Nephron progenitor cell (in vitro differentiated cells): ENCODE data around the gene USP22.

Experiments
- DNase-seq: peaks from one replicate; pipeline ENCODE4 v3.0.0; 2021
- H3K27ac Mint-ChIP-seq: 2 replicates; pipeline ENCODE4 v1.8.0; 2021; ENCODE audit warnings: mild to moderate bottlenecking, moderate library complexity, mixed read lengths
- H3K27me3 Mint-ChIP-seq: 2 replicates; pipeline ENCODE4 v1.8.0; 2021; ENCODE audit warnings: mild to moderate bottlenecking, low read depth, mixed read lengths; ENCODE audit not compliant: poor library complexity
- H3K36me3 Mint-ChIP-seq: 2 replicates; pipeline ENCODE4 v1.8.0; 2021; ENCODE audit warnings: low read depth, mixed read lengths
- H3K4me1 Mint-ChIP-seq: 2 replicates; pipeline ENCODE4 v1.8.0; 2021; ENCODE audit warnings: mixed read lengths
- H3K4me3 Mint-ChIP-seq: 2 replicates; pipeline ENCODE4 v1.8.0; 2021; ENCODE audit warnings: mild to moderate bottlenecking, moderate library complexity, mixed read lengths
- H3K9me3 Mint-ChIP-seq: 2 replicates; pipeline ENCODE4 v1.8.0; 2021; ENCODE audit warnings: mild to moderate bottlenecking, moderate library complexity, mixed read lengths
- CTCF ChIP-seq: fragments of 200-600 bp; sonication (generic); IDR thresholded peaks from 2 replicates; pipeline ENCODE4 v1.5.0; 2021; ENCODE audit warnings: antibody characterized with exemption

The USP22 gene

GRCh38 chr17:21043296-21044232 lies 753 bp upstream of the USP22 start:
- H3K4me3 Mint-ChIP-seq: peak overlapping the region; percentile 84
- H3K27me3 Mint-ChIP-seq: no peaks in the 10 kb centered on the region
- peaks cover 12% of the 10 kb centered on the region for H3K36me3 Mint-ChIP-seq
- H3K4me1 Mint-ChIP-seq: peaks cover 30% of the 10 kb centered on the region
- TF ChIP-seq CTCF: peak; percentile 68
- DNase-seq: peak; percentile 97
- H3K27ac Mint-ChIP-seq: peak overlapping the region; percentile 88
- H3K9me3 Mint-ChIP-seq: peaks cover 4% of the 10 kb centered on the region

GRCh38 chr17:21041741-21042457 lies 912 bp downstream of the USP22 start:
- Mint-ChIP-seq H3K4me3 (peak overlapping the region; percentile 99), H3K4me1 (peaks cover 41% of the 10 kb centered on the region), H3K27me3 (no peaks in the 10 kb centered on the region), H3K9me3 (no peaks in the 10 kb centered on the region), H3K36me3 (peaks cover 27% of the 10 kb centered on the region), H3K27ac (peak overlapping the region; percentile 98)
- peak; percentile 76 for DNase-seq
- no peak for TF ChIP-seq CTCF

- H3K27ac Mint-ChIP-seq: peak overlapping the region; percentile 78
- no peaks in the 10 kb centered on the region for H3K9me3 Mint-ChIP-seq
- H3K27me3 Mint-ChIP-seq: no peaks in the 10 kb centered on the region
- peaks cover 46% of the 10 kb centered on the region for H3K36me3 Mint-ChIP-seq
- peak overlapping the region; percentile 99 for H3K4me3 Mint-ChIP-seq
- DNase-seq: no peak
- peaks cover 58% of the 10 kb centered on the region for H3K4me1 Mint-ChIP-seq
- no peak for TF ChIP-seq CTCF
These were observed 2.8 kb downstream of the USP22 start for GRCh38 chr17:21039839-21040575.

GRCh38 chr17:21037117-21037803 lies 5.6 kb downstream of the USP22 start:
- Mint-ChIP-seq H3K36me3 (peaks cover 67% of the 10 kb centered on the region), H3K27ac (no peak overlapping the region)
- no peak for DNase-seq

More at GRCh38 chr17:21037117-21037803, 5.6 kb downstream of the USP22 start:
- H3K27me3 Mint-ChIP-seq: no peaks in the 10 kb centered on the region
- H3K4me3 Mint-ChIP-seq: no peak overlapping the region
- no peaks in the 10 kb centered on the region for H3K9me3 Mint-ChIP-seq
- peaks cover 62% of the 10 kb centered on the region for H3K4me1 Mint-ChIP-seq
- no peak for TF ChIP-seq CTCF
